Mesothelial cell of epicardium (in vitro differentiated cells): ENCODE data around the gene BANF1. TPM values are rescaled to one million over a fixed set of nuclear protein-coding genes. Genes with fewer than 3 reads are reported as not detected.

Source experiments
- DNase-seq, 2 experiments: peaks; one replicate each; pipeline ENCODE4 v3.0.0; 2021; ENCODE audit warnings: low spot score in 2 of 2; ENCODE audit not compliant: unreplicated experiment in 2 of 2
- H3K27ac Mint-ChIP-seq: 2 replicates; pipeline ENCODE4 v1.8.0; 2021; ENCODE audit warnings: mixed read lengths
- H3K27me3 Mint-ChIP-seq: 2 replicates; pipeline ENCODE4 v1.8.0; 2021; ENCODE audit warnings: low read depth, mixed read lengths
- H3K36me3 Mint-ChIP-seq: 2 replicates; pipeline ENCODE4 v1.8.0; 2021; ENCODE audit warnings: mixed read lengths
- H3K4me1 Mint-ChIP-seq: 2 replicates; pipeline ENCODE4 v1.8.0; 2021; ENCODE audit warnings: mixed read lengths
- H3K4me3 Mint-ChIP-seq: 2 replicates; pipeline ENCODE4 v1.8.0; 2021; ENCODE audit warnings: mild to moderate bottlenecking, moderate library complexity, mixed read lengths
- H3K9me3 Mint-ChIP-seq: 2 replicates; pipeline ENCODE4 v1.8.0; 2021; ENCODE audit warnings: mixed read lengths
- CTCF ChIP-seq: fragments of 200-600 bp; sonication (generic); IDR thresholded peaks from one replicate; pipeline ENCODE4 v1.5.0; 2021; ENCODE audit warnings: antibody characterized with exemption; ENCODE audit not compliant: unreplicated experiment
- total RNA-seq: library from RNA; stranded (reverse); gene quantifications from 3 replicates; pipeline ENCODE4 v1.2.1, GENCODE V29; 2021

BANF1 gene
- total RNA-seq, 1 donor from 2014 or later: 170 TPM

DNA sequence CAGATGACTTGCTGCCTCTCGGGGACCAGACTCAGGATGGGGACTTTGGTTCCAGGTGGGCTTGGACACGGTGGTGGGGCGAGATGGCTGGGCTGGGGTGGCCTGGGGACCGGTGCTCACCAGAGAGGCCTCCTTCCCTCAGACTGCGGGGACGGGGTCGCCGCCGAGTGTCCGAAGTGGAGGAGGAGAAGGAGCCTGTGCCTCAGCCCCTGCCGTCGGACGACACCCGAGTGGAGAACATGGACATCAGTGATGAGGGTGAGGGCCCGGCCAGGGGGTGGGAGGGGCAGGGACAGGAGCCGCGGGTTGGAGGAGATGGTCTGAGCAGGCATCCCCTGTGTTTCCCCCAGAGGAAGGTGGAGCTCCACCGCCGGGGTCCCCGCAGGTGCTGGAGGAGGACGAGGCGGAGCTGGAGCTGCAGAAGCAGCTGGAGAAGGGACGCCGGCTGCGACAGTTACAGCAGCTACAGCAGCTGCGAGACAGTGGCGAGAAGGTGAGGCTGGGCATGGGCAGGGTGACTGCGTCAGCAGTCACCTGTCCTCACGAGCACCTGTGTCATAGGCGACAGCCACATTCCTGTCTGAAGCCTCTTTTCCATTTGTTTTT lies 34.9 kb upstream of the BANF1 start:
- peaks cover 13% of the 10 kb centered on the region for H3K4me1 Mint-ChIP-seq
- no peaks in the 10 kb centered on the region for H3K27me3 Mint-ChIP-seq
- H3K4me3 Mint-ChIP-seq: no peak overlapping the region
- H3K27ac Mint-ChIP-seq: no peak overlapping the region
- peaks cover 35% of the 10 kb centered on the region for H3K36me3 Mint-ChIP-seq
- no peak for DNase-seq
- H3K9me3 Mint-ChIP-seq: no peaks in the 10 kb centered on the region
- no peak for TF ChIP-seq CTCF

DNA sequence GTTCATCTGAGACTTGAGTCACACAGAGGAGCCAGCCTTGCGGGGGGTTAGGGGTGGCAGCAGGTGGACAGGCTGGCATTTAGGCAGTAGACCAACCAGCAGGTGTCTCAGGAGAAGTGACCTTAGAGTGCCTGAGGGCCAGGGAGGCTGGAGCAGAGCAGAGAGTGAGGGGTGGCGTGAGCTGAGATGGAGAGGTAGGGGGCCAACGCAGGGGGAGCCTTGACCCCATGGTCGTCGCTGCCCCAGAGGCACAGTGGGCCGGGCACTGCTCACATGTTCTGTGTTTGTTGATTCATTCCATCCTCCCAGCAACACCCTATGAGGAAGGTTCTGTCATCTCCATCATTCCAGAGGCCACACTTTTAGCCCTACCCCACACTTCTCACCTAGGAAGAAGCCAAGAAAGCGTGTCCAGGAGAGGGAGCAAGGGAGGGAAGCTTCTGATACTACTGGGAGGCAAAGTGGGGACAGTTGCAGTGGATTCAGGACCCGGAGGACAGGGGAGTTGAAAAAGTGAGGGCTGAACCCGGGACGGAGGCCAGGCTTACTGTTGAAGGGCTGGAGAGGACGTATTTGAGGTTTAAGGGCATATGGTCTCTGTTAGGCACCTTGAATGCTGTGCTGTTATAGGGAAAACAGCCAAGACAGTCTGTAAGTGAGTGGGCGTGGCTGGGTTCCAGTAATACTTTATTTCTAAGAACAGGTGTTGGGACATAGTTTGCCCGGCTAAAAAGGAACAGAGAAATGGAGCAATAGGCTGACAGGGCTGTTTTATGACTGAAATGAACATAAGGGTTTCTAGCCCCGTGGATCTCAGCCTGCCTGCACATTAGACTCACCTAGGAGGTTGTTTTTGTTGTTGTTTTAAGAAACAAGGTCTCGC lies 33.5 kb upstream of the BANF1 start:
- Mint-ChIP-seq H3K4me1 (peaks cover 2% of the 10 kb centered on the region), H3K27me3 (no peaks in the 10 kb centered on the region), H3K9me3 (no peaks in the 10 kb centered on the region), H3K27ac (no peak overlapping the region), H3K36me3 (peaks cover 44% of the 10 kb centered on the region), H3K4me3 (no peak overlapping the region)
- no peak for TF ChIP-seq CTCF
- no peak for DNase-seq

- no peaks in the 10 kb centered on the region for H3K4me1 Mint-ChIP-seq
- no peaks in the 10 kb centered on the region for H3K27me3 Mint-ChIP-seq
- no peak overlapping the region for H3K27ac Mint-ChIP-seq
- peaks cover 38% of the 10 kb centered on the region for H3K36me3 Mint-ChIP-seq
- H3K9me3 Mint-ChIP-seq: no peaks in the 10 kb centered on the region
- no peak for TF ChIP-seq CTCF
- DNase-seq: no peak
- H3K4me3 Mint-ChIP-seq: no peak overlapping the region
Measured at GRCh38 chr11:65972116-65972515, 30.2 kb upstream of the BANF1 start.

- H3K4me3 Mint-ChIP-seq: no peak overlapping the region
- DNase-seq: no peak
- peaks cover 32% of the 10 kb centered on the region for H3K36me3 Mint-ChIP-seq
- no peaks in the 10 kb centered on the region for H3K4me1 Mint-ChIP-seq
- H3K9me3 Mint-ChIP-seq: no peaks in the 10 kb centered on the region
- H3K27ac Mint-ChIP-seq: no peak overlapping the region
- H3K27me3 Mint-ChIP-seq: no peaks in the 10 kb centered on the region
- no peak for TF ChIP-seq CTCF
Measured at GRCh38 chr11:65973439-65974110, 28.7 kb upstream of the BANF1 start.

- TF ChIP-seq CTCF: no peak
- H3K36me3 Mint-ChIP-seq: peaks cover 35% of the 10 kb centered on the region
- no peaks in the 10 kb centered on the region for H3K27me3 Mint-ChIP-seq
- no peaks in the 10 kb centered on the region for H3K9me3 Mint-ChIP-seq
- H3K4me1 Mint-ChIP-seq: no peaks in the 10 kb centered on the region
- H3K27ac Mint-ChIP-seq: no peak overlapping the region
- DNase-seq: no peak
- H3K4me3 Mint-ChIP-seq: no peak overlapping the region
Measured at GRCh38 chr11:65975771-65976170, 26.5 kb upstream of the BANF1 start.
